K562 (cell line): Measurements from ENCODE around the gene PDZD2. TPM values are rescaled to one million over a fixed set of nuclear protein-coding genes. Genes with fewer than 3 reads are reported as not detected.

Source experiments
- ATAC-seq: fragments of 200-7000 bp; cut with Tn5 transposase; 3 replicates; pipeline ENCODE4 v1.9.1; 2020; ENCODE audit warnings: moderate library complexity
- BruUV-seq: library from RNA; stranded (reverse); fragments of 400-500 nt; replicated peaks from 2 replicates; lab custom pipeline; 2021; lab: Mats Ljungman, UMichigan
- CTCF ChIA-PET: fragments of 300-600 bp; formaldehyde crosslinking; extraction: SDS; loops from one replicate; lab custom pipeline; 2021; ENCODE audit warnings: low intra/inter-chr PET ratio; lab: Yijun Ruan, JAX
- POLR2A ChIA-PET: fragments of 300-600, 350-650 bp; sonication (Branson Sonifier 250); formaldehyde crosslinking; extraction: SDS; loops from one replicate; lab custom pipeline; 2021; ENCODE audit warnings: antibody characterized with exemption, inconsistent platforms; lab: Yijun Ruan, JAX
- DNase-seq, 4 experiments: peaks; one replicate each; pipeline versions ENCODE4 v3.0.0 to v3.0.0-alpha.2; 2011 to 2018; ENCODE audit warnings: low spot score in 3 of 4, mixed read lengths in 3 of 4; ENCODE audit errors: extremely low read depth in 1 of 4
- FAIRE-seq: peaks from 2 replicates; lab custom pipeline; 2011; peaks lifted over from hg19 to GRCh38; lab: Jason Lieb, UNC
- H2AFZ ChIP-seq: 2 replicates; pipeline ENCODE4 v1.6.0; 2011; ENCODE audit warnings: low read depth, low read length, control low read depth, inconsistent platforms
- H3K27ac ChIP-seq: fragments of 200-600 bp; 3 replicates; pipeline ENCODE4 v1.8.0; 2011; ENCODE audit warnings: low read depth, mild to moderate bottlenecking, control low read depth, inconsistent platforms, low read length, moderate library complexity, mixed read lengths; ENCODE audit errors: extremely low read depth
- H3K27me3 ChIP-seq, 2 experiments: fragments of 300-600 bp in 1 of 2; 2 replicates in 1 of 2; 3 replicates in 1 of 2; pipeline versions ENCODE4 v1.6.0 to v1.8.0; 2011; ENCODE audit warnings: inconsistent platforms in 2 of 2, low read length in 2 of 2, mild to moderate bottlenecking in 1 of 2, mixed read lengths in 1 of 2, moderate library complexity in 1 of 2; ENCODE audit not compliant: control insufficient read depth in 2 of 2, insufficient read depth in 2 of 2
- H3K36me3 ChIP-seq: fragments of 300-600 bp; 3 replicates; pipeline ENCODE4 v1.8.0; 2011; ENCODE audit warnings: mild to moderate bottlenecking, low read length, inconsistent platforms; ENCODE audit not compliant: control insufficient read depth, insufficient read depth
- H3K4me1 ChIP-seq, 2 experiments: fragments of 200-600 bp in 1 of 2; replicated peaks in 1 of 2; 2 replicates in 1 of 2; 3 replicates in 1 of 2; pipeline versions ENCODE4 v1.5.1 to v1.8.0; 2011; ENCODE audit warnings: inconsistent platforms in 2 of 2, low read length in 2 of 2, mild to moderate bottlenecking in 1 of 2, mixed read lengths in 1 of 2, moderate library complexity in 1 of 2; ENCODE audit not compliant: control insufficient read depth in 2 of 2, insufficient read depth in 2 of 2
- H3K4me2 ChIP-seq: 2 replicates; pipeline ENCODE4 v1.6.1; 2011; ENCODE audit warnings: low read length, control low read depth, inconsistent platforms, mixed read lengths; ENCODE audit not compliant: insufficient read depth
- H3K4me3 ChIP-seq: fragments of 200-600 bp; sonication (generic), shearing (Covaris generic); 2 replicates; pipeline ENCODE4 v1.5.1; 2016; ENCODE audit warnings: control low read depth, inconsistent platforms
- H3K79me2 ChIP-seq: fragments of 200-600 bp; 3 replicates; pipeline ENCODE4 v1.8.0; 2011; ENCODE audit warnings: low read length, inconsistent platforms; ENCODE audit not compliant: control insufficient read depth, insufficient read depth
- H3K9ac ChIP-seq, 2 experiments: 2 replicates each; pipeline versions ENCODE4 v1.6.0 to v1.6.1; 2011; ENCODE audit warnings: low read depth in 2 of 2, low read length in 2 of 2, control low read depth in 1 of 2, inconsistent platforms in 1 of 2, mild to moderate bottlenecking in 1 of 2, mixed read lengths in 1 of 2; ENCODE audit not compliant: insufficient read depth in 1 of 2
- H3K9me1 ChIP-seq: one replicate; pipeline ENCODE4 v1.6.0; 2011; ENCODE audit warnings: inconsistent platforms, mild to moderate bottlenecking, low read length, moderate library complexity; ENCODE audit not compliant: control insufficient read depth, insufficient read depth
- H3K9me3 ChIP-seq: replicated peaks from 2 replicates; pipeline ENCODE4 v1.5.1; 2011; ENCODE audit warnings: low read depth, low read length, inconsistent platforms; ENCODE audit not compliant: control insufficient read depth, insufficient read depth
- H4K20me1 ChIP-seq: replicated peaks from 2 replicates; pipeline ENCODE4 v1.6.1; 2011; ENCODE audit warnings: low read length, inconsistent platforms, mixed read lengths; ENCODE audit not compliant: control insufficient read depth, insufficient read depth
- CTBP1 ChIP-seq: fragments of 450-650 bp; IDR thresholded peaks from 2 replicates; pipeline ENCODE4 v1.6.1; 2016; ENCODE audit warnings: borderline replicate concordance
- ZNF76 ChIP-seq: fragments of 250-450 bp; sonication (Bioruptor Pico); IDR thresholded peaks from 2 replicates; pipeline ENCODE4 v1.4.0; 2020; ENCODE audit warnings: mild to moderate bottlenecking, moderate library complexity, borderline replicate concordance
- WGBS: fragments of 100-300 bp; shearing (Covaris generic); methylation state at CpG from one replicate; pipeline ENCODE4 v1.1.6; 2016; ENCODE audit warnings: low coverage, mixed read lengths; ENCODE audit not compliant: insufficient coverage; ENCODE audit errors: missing lambda C conversion rate; 5-methylcytosine and 5-hydroxymethylcytosine counted together
- in situ Hi-C: fragments of 300-500 bp; cut with MboI; formaldehyde crosslinking; loops from 4 replicates; pipeline ENCODE4 v1.15.0; 2018; ENCODE audit warnings: inconsistent platforms, mixed read lengths
- intact Hi-C: fragments of 100-400 bp; cut with micrococcal nuclease; formaldehyde crosslinking; loops from 2 replicates; pipeline ENCODE4 v1.14.2; 2022
- polyA plus RNA-seq, 8 experiments: library from polyadenylated mRNA; depleted of rRNA in 4 of 8; stranded (reverse) in 5 of 8; unstranded in 3 of 8; fragments of >200 nt; fragmentation: Nextera tagmentation in 2 of 8; fragmentation: Illumina TruSeq in 1 of 8; extraction: Ambion mirVana in 2 of 8; extraction: Trizol in 1 of 8; gene quantifications; 2 replicates each; pipeline versions ENCODE4 v1.2.1 to v1.2.3, GENCODE V29; 2011 to 2014; ENCODE audit warnings: inconsistent platforms in 1 of 8, missing spikeins in 1 of 8
- total RNA-seq, 7 experiments: library from RNA; depleted of rRNA in 6 of 7; stranded (reverse); fragments of >200 nt in 6 of 7; fragmentation: Illumina TruSeq in 2 of 7; extraction: Trizol in 2 of 7; gene quantifications; 2 replicates each; pipeline versions ENCODE4 v1.2.1 to v1.2.3, GENCODE V29; 2011 to 2021; ENCODE audit warnings: low replicate concordance in 1 of 7
- TF ChIP-seq, protein P1 (sequence below): fragments of 250-450 bp; sonication (Bioruptor Pico); IDR thresholded peaks from 2 replicates; pipeline ENCODE4 v1.4.0; 2020; ENCODE audit warnings: mild to moderate bottlenecking, moderate library complexity
- TF ChIP-seq, protein P2 (sequence below): sonication (generic); formaldehyde crosslinking; IDR thresholded peaks from 2 replicates; pipeline ENCODE4 v1.5.0; 2020; ENCODE audit warnings: missing genetic modification reagents
- TF ChIP-seq, protein P3 (sequence below): sonication (generic); formaldehyde crosslinking; IDR thresholded peaks from 2 replicates; pipeline ENCODE4 v1.8.0; 2022; ENCODE audit warnings: mild to moderate bottlenecking, missing genetic modification reagents

Gene PDZD2
- total and polyA plus RNA-seq, 9 of the 15 experiments (the other 6 are each of a cell fraction or from before 2014, with no cell fraction given) = 0.02 to 0.08 (median 0.04) TPM; not detected in 6

DNA sequence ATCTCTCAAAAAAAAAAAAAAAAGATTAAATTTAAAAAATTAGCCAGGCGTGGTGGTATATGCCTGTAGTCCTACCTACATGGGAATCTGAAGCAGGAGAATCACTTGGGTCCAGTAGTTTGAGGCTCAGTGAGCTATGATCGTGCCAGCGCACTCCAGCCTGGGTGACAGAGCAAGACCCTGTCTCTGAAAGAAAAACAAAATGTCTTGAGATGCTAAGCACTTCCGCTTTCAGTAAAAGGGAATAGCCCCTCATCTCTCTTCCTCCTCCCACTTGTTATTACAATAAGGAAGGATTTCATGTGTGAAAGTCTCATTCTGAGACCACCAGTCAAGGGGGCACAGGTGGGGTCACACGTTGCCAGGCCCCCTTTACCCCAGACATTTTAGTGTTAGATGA lies 455.8 kb downstream of the PDZD2 start:
- Histone ChIP-seq H3K4me2 (no peak overlapping the region), H3K4me1 (peaks cover 0 to 6% of the 10 kb centered on the region in 2 experiments; a peak in 2 of 5 replicates), H3K9ac (no peak overlapping the region), H2AFZ (no peak overlapping the region), H3K4me3 (no peak overlapping the region), H3K27me3 (peaks cover 6 to 11% of the 10 kb centered on the region in 2 experiments; a peak in 3 of 5 replicates), H3K9me3 (no peaks in the 10 kb centered on the region), H3K27ac (no peak overlapping the region), H3K36me3 (peaks cover 7% of the 10 kb centered on the region; the same call in 2 of the 3 replicates), H3K9me1 (no peaks in the 10 kb centered on the region), H3K79me2 (no peaks in the 10 kb centered on the region), H4K20me1 (no peaks in the 10 kb centered on the region)
- BruUV-seq = no TSS peak
- ChIA-PET POLR2A (no interaction called here), CTCF (no interaction called here)
- 64% methylated on average over 5 of the region's 5 CpGs for WGBS
- in situ Hi-C loops (loop anchor here (5.0 to 10.0 kb wide), 2 partner anchors 257 to 510 kb away; no protein-coding TSS in a partner anchor), intact Hi-C loops (loop anchor here (5.0 to 10.0 kb wide), 2 partner anchors 233 to 520 kb away; no protein-coding TSS in a partner anchor)
- no peak for FAIRE-seq
- ATAC-seq = no peak
- DNase-seq = no peak
- TF ChIP-seq CTBP1 (no peak), ZNF76 (CRISPR knock-in tag) (no peak)

DNA sequence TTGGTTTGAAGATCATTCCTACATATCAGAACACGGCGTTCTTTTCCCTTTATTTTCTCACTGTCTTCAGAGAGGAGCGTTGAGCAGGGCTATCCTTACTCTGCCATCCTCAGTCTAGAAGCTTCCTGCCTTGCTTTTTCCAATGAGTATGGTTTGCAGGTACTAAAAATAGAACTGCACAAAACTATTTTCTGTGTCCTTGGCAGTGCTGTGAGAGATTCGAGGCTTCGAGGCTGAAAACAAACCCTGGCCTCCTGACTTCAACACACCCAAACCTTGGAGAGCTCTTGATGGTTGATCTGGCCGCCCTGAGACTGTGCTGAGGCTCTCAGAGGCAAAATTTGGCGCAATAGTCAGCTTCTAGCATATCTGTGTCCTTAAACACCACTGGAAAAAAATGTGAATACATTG lies 456.3 kb downstream of the PDZD2 start:
- peaks cover 0 to 6% of the 10 kb centered on the region in 2 experiments; a peak in 2 of 5 replicates for H3K4me1 ChIP-seq
- no peak for FAIRE-seq
- no peaks in the 10 kb centered on the region for H3K9me3 ChIP-seq
- no peak overlapping the region for H3K9ac ChIP-seq
- H4K20me1 ChIP-seq = no peaks in the 10 kb centered on the region
- in situ Hi-C loops (loop anchor here (10.0 kb wide), 1 partner anchor 510 kb away; no protein-coding TSS in a partner anchor), intact Hi-C loops (loop anchor here (10.0 kb wide), 1 partner anchor 520 kb away; no protein-coding TSS in a partner anchor)
- ChIA-PET POLR2A (interaction anchor here (0.6 to 0.7 kb wide), 3 partner anchors 11 to 223 kb away, joined by 3 read pairs; no protein-coding TSS in a partner anchor), CTCF (no interaction called here)
- no peaks in the 10 kb centered on the region for H3K79me2 ChIP-seq
- no peak for ATAC-seq
- H3K27ac ChIP-seq = no peak overlapping the region
- no peak overlapping the region for H3K4me2 ChIP-seq
- no peak overlapping the region for H2AFZ ChIP-seq
- H3K9me1 ChIP-seq = no peaks in the 10 kb centered on the region
- BruUV-seq = no TSS peak
- H3K27me3 ChIP-seq = peaks cover under 1 to 6% of the 10 kb centered on the region in 2 experiments; a peak in 2 of 5 replicates
- DNase-seq = no peak
- H3K4me3 ChIP-seq = no peak overlapping the region
- 58% methylated on average over 7 of the region's 7 CpGs for WGBS
- H3K36me3 ChIP-seq = peaks cover 12% of the 10 kb centered on the region; the same call in 2 of the 3 replicates
- TF ChIP-seq, protein P1, sequence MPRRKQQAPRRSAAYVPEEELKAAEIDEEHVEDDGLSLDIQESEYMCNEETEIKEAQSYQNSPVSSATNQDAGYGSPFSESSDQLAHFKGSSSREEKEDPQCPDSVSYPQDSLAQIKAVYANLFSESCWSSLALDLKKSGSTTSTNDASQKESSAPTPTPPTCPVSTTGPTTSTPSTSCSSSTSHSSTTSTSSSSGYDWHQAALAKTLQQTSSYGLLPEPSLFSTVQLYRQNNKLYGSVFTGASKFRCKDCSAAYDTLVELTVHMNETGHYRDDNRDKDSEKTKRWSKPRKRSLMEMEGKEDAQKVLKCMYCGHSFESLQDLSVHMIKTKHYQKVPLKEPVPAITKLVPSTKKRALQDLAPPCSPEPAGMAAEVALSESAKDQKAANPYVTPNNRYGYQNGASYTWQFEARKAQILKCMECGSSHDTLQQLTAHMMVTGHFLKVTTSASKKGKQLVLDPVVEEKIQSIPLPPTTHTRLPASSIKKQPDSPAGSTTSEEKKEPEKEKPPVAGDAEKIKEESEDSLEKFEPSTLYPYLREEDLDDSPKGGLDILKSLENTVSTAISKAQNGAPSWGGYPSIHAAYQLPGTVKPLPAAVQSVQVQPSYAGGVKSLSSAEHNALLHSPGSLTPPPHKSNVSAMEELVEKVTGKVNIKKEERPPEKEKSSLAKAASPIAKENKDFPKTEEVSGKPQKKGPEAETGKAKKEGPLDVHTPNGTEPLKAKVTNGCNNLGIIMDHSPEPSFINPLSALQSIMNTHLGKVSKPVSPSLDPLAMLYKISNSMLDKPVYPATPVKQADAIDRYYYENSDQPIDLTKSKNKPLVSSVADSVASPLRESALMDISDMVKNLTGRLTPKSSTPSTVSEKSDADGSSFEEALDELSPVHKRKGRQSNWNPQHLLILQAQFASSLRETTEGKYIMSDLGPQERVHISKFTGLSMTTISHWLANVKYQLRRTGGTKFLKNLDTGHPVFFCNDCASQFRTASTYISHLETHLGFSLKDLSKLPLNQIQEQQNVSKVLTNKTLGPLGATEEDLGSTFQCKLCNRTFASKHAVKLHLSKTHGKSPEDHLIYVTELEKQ (CRISPR knock-in tag) = no peak
- TF ChIP-seq, protein P2, sequence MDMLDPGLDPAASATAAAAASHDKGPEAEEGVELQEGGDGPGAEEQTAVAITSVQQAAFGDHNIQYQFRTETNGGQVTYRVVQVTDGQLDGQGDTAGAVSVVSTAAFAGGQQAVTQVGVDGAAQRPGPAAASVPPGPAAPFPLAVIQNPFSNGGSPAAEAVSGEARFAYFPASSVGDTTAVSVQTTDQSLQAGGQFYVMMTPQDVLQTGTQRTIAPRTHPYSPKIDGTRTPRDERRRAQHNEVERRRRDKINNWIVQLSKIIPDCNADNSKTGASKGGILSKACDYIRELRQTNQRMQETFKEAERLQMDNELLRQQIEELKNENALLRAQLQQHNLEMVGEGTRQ (CRISPR knock-in tag) = no peak
- TF ChIP-seq, protein P3, sequence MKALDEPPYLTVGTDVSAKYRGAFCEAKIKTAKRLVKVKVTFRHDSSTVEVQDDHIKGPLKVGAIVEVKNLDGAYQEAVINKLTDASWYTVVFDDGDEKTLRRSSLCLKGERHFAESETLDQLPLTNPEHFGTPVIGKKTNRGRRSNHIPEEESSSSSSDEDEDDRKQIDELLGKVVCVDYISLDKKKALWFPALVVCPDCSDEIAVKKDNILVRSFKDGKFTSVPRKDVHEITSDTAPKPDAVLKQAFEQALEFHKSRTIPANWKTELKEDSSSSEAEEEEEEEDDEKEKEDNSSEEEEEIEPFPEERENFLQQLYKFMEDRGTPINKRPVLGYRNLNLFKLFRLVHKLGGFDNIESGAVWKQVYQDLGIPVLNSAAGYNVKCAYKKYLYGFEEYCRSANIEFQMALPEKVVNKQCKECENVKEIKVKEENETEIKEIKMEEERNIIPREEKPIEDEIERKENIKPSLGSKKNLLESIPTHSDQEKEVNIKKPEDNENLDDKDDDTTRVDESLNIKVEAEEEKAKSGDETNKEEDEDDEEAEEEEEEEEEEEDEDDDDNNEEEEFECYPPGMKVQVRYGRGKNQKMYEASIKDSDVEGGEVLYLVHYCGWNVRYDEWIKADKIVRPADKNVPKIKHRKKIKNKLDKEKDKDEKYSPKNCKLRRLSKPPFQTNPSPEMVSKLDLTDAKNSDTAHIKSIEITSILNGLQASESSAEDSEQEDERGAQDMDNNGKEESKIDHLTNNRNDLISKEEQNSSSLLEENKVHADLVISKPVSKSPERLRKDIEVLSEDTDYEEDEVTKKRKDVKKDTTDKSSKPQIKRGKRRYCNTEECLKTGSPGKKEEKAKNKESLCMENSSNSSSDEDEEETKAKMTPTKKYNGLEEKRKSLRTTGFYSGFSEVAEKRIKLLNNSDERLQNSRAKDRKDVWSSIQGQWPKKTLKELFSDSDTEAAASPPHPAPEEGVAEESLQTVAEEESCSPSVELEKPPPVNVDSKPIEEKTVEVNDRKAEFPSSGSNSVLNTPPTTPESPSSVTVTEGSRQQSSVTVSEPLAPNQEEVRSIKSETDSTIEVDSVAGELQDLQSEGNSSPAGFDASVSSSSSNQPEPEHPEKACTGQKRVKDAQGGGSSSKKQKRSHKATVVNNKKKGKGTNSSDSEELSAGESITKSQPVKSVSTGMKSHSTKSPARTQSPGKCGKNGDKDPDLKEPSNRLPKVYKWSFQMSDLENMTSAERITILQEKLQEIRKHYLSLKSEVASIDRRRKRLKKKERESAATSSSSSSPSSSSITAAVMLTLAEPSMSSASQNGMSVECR (CRISPR knock-in tag) = no peak
